ENCODE measurements around the gene MYMX. TPM values are rescaled to one million over a fixed set of nuclear protein-coding genes. Genes with fewer than 3 reads are reported as not detected.
A peak's percentile ranks its signal among the peaks of the same experiment; 100 is the strongest.

Gene MYMX
- total RNA-seq, 1 experiment from 2014 or later = not detected

DNA sequence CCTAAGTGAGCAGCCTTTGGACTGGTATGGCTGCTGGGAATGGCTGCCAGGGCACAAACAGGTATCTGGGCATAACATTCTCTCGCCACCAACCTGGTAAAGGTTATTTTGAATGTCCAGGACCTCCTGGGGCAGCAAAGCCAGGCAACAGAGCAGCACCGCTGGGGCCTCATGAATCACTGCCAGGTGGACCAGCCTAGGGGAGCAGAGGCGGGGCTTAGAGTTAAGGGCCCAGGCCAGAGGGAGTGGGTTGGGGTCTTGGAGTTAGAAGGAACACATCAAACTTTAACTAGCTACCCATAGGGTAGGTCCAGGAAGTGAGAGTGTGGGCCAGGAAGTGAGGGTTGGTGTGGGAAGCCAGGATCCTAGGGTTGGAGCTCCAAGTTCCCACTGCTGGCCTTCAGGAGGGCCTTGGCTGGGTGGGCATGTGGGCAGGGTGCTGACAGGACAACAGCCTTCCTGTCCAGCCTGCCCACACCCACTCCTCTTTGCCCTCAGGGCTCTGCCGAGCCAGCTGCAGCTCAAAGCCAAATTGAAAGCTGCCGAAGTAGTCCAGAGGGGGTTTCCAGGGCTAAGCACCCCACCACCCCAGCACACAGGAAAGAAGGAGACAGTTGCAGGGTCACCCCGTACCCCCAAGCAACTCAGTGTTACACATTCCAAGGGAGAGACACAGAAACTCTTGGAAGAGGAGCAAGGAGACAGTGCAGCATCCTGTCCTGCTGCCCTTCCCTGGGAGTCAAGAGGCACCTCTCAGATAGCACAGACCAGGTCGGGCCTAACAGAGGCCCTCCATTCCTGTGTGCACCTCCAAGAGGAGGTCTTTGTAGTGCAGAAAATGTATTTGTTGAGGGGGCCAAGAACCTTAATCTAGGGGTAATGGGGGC, 46.0 kb downstream of the MYMX start:
- intact Hi-C loops (cut with micrococcal nuclease) = no loop called here
- no peak for TF ChIP-seq EZH2 (IDR thresholded peaks at IDR 0.05; ENCODE audit: low read length, unreplicated experiment)
- TF ChIP-seq EZH2phosphoT487 (IDR thresholded peaks at IDR 0.05; ENCODE audit: borderline replicate concordance, low read length) = no peak
- TF ChIP-seq, protein P1, sequence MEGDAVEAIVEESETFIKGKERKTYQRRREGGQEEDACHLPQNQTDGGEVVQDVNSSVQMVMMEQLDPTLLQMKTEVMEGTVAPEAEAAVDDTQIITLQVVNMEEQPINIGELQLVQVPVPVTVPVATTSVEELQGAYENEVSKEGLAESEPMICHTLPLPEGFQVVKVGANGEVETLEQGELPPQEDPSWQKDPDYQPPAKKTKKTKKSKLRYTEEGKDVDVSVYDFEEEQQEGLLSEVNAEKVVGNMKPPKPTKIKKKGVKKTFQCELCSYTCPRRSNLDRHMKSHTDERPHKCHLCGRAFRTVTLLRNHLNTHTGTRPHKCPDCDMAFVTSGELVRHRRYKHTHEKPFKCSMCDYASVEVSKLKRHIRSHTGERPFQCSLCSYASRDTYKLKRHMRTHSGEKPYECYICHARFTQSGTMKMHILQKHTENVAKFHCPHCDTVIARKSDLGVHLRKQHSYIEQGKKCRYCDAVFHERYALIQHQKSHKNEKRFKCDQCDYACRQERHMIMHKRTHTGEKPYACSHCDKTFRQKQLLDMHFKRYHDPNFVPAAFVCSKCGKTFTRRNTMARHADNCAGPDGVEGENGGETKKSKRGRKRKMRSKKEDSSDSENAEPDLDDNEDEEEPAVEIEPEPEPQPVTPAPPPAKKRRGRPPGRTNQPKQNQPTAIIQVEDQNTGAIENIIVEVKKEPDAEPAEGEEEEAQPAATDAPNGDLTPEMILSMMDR (conservative IDR thresholded peaks at IDR 0.05; ENCODE audit: low read depth, low read length) = no peak
- peaks cover 27% of the 10 kb centered on the region for H3K4me1 ChIP-seq (ENCODE audit: insufficient read depth, low read length)
- H3K27me3 ChIP-seq (ENCODE audit: low read length) = no peaks in the 10 kb centered on the region
- H3K79me2 ChIP-seq (ENCODE audit: low read length) = peaks cover 24% of the 10 kb centered on the region
- DNase-seq (no peak), ATAC-seq (no peak)
- no peak overlapping the region for H3K9ac ChIP-seq (ENCODE audit: low read length)
- no peaks in the 10 kb centered on the region for H3K9me2 ChIP-seq (replicated peaks; ENCODE audit: low read length)
- H3K4me2 ChIP-seq (ENCODE audit: low read length) = peak overlapping the region; percentile 95
- H4K20me1 ChIP-seq (ENCODE audit: low read length) = no peaks in the 10 kb centered on the region
- CTCF ChIA-PET = no interaction called here
- no peak overlapping the region for H2AFZ ChIP-seq (ENCODE audit: low read length)
- H3K4me3 ChIP-seq (ENCODE audit: low read length) = peak overlapping the region; percentile 80; the same call in 1 of the 2 replicates
- no peaks in the 10 kb centered on the region for H3K9me3 ChIP-seq (ENCODE audit: low read length)
- H3K36me3 ChIP-seq (ENCODE audit: low read depth, low read length) = no peaks in the 10 kb centered on the region
- H3F3A ChIP-seq (ENCODE audit: low read length, unreplicated experiment) = no peaks in the 10 kb centered on the region
- H3K27ac ChIP-seq (ENCODE audit: low read length) = no peak overlapping the region
- POLR2A ChIA-PET (ENCODE audit: unreplicated experiment) = no interaction called here
- no TSS peak for BruUV-seq (replicated peaks)

DNA sequence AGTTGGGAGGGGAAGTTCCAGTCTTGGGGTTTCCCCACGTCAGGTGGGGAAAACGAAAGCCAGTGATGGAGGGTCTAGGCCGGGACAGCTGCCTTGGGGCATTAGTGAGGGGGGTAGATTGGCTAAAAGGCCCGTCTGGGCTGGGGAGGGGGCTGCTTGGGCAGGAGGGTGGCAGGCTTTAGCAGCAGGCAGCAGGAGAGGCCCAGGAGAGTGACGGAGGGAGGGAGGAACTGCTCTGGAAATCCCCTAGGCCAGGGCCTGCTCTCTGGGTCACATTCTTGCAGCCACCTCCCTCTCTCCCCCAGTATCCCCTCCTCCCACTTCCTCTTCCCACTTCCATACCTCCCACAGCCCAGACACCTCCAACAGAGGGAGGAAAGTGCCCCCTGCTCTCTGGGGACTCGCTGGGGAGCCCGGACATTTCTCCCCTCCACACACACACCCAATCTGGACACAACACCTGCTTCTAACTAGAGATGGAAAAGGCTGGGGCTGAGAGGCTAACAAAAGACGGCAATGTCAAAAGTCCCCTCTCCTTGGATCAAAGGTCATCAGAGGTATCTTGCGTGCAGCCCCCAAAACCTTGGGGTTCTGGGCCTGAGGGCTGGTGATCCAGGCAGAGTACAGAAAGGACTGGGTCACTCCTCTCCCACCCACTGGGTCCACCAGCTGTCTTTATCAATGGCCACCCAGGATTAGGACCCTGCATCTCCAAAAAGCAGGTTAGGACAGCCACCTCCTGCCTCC, 46.8 kb downstream of the MYMX start:
- CTCF ChIA-PET = no interaction called here
- intact Hi-C loops (cut with micrococcal nuclease) = no loop called here
- Histone ChIP-seq H3F3A (ENCODE audit: low read length, unreplicated experiment) (no peaks in the 10 kb centered on the region), H3K36me3 (ENCODE audit: low read depth, low read length) (no peaks in the 10 kb centered on the region), H3K9ac (ENCODE audit: low read length) (peak overlapping the region; percentile 75; the same call in 1 of the 2 replicates), H3K27ac (ENCODE audit: low read length) (no peak overlapping the region), H4K20me1 (ENCODE audit: low read length) (no peaks in the 10 kb centered on the region), H3K9me2 (replicated peaks; ENCODE audit: low read length) (no peaks in the 10 kb centered on the region), H3K4me2 (ENCODE audit: low read length) (peak overlapping the region; percentile 95), H3K4me3 (ENCODE audit: low read length) (peak overlapping the region; percentile 80), H3K79me2 (ENCODE audit: low read length) (peaks cover 24% of the 10 kb centered on the region), H3K4me1 (ENCODE audit: insufficient read depth, low read length) (peaks cover 23% of the 10 kb centered on the region), H3K27me3 (ENCODE audit: low read length) (no peaks in the 10 kb centered on the region), H3K9me3 (ENCODE audit: low read length) (no peaks in the 10 kb centered on the region), H2AFZ (ENCODE audit: low read length) (no peak overlapping the region)
- POLR2A ChIA-PET (ENCODE audit: unreplicated experiment) = no interaction called here
- ATAC-seq = 0 out of 2 replicates have a peak, but pooled peaks have one; percentile 7
- BruUV-seq (replicated peaks) = TSS peak; percentile 61
- TF ChIP-seq EZH2 (IDR thresholded peaks at IDR 0.05; ENCODE audit: low read length, unreplicated experiment) (no peak), EZH2phosphoT487 (IDR thresholded peaks at IDR 0.05; ENCODE audit: borderline replicate concordance, low read length) (no peak)
- TF ChIP-seq, protein P1 (conservative IDR thresholded peaks at IDR 0.05; ENCODE audit: low read depth, low read length) = no peak
- DNase-seq = no peak

Measured in PC-3 (cell line).